ENCODE results near the gene NSDHL.

Gene NSDHL

GRCh38 chrX:152845618-152846240, 14.9 kb downstream of the NSDHL start:
- FAIRE-seq = no peak

DNA sequence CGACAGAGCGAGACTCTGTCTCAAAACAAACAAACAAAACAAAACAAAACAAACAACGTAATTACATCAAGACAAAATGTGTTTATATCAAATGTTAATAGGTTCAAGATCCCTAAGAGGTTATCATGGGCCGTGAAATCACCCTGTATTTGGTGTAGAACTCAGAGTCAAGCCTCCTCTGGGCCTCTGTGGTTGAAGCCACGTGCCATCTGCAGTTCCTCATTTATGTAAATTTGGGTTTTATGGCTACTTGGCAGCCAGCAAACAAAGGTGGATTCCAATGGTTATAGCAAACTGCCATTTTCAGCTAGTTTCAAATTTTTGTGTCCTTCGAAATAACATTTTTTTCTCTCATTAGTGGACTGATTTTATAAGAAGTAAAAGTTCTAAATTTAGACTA, 16.4 kb downstream of the NSDHL start:
- no peak for FAIRE-seq

DNA sequence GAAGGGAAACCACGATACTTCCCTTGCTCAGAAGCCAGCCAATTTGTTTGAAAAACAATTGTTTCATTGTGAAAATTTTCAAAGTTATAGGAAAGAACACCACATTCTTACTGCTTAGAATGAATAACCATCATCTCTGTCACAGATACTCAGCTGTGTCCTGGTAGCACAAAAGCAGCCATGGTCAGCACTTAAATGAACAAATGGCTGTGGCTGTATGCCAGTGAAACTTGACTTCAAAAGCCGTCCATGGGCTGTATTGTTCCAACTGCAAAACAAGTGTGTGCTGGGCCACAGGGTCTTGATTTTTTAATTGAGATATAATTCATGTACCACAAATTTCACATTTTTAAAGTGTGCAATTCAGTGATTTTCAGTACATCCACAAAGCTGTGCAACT, 19.6 kb downstream of the NSDHL start:
- FAIRE-seq = no peak

- no peak for FAIRE-seq
Measured at GRCh38 chrX:152853986-152854385, 23.1 kb downstream of the NSDHL start.

GRCh38 chrX:152861116-152861515, 30.3 kb downstream of the NSDHL start:
- FAIRE-seq = no peak

DNA sequence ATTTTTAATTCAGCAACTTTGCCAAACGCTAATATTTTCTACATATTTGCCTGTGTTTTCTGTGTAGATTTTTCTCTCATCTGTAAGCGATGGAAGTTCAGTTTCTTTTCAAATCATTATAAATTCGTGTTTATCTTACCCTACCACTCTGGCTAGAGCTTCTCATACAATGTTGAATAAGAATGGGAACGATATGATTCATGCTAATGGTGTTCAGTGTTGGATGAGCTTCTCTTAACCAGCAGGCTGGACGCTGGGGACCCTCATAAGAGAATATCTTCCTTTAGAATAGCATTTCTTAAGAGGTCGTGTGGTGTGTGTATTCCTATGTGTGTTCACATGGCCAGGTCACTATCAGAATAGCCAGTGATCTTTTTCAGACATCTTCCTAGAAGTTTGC, 31.0 kb downstream of the NSDHL start:
- FAIRE-seq = no peak

GRCh38 chrX:152865232-152865920, 34.5 kb downstream of the NSDHL start:
- FAIRE-seq = no peak

- FAIRE-seq = no peak
Measured at GRCh38 chrX:152866386-152866785, 35.5 kb downstream of the NSDHL start.

GRCh38 chrX:152869972-152870371, 39.1 kb downstream of the NSDHL start:
- FAIRE-seq = no peak

- no peak for FAIRE-seq
Measured at GRCh38 chrX:152871260-152871659, 40.4 kb downstream of the NSDHL start.

- no peak for FAIRE-seq
Measured at GRCh38 chrX:152872522-152872921, 41.7 kb downstream of the NSDHL start.

- no peak for FAIRE-seq
Measured at GRCh38 chrX:152873361-152873760, 42.5 kb downstream of the NSDHL start.

GRCh38 chrX:152876931-152877840, 46.3 kb downstream of the NSDHL start:
- FAIRE-seq = no peak

GRCh38 chrX:152878976-152879755, 48.3 kb downstream of the NSDHL start:
- FAIRE-seq = no peak

- no peak for FAIRE-seq
Measured at GRCh38 chrX:152881289-152881688, 50.4 kb downstream of the NSDHL start.

DNA sequence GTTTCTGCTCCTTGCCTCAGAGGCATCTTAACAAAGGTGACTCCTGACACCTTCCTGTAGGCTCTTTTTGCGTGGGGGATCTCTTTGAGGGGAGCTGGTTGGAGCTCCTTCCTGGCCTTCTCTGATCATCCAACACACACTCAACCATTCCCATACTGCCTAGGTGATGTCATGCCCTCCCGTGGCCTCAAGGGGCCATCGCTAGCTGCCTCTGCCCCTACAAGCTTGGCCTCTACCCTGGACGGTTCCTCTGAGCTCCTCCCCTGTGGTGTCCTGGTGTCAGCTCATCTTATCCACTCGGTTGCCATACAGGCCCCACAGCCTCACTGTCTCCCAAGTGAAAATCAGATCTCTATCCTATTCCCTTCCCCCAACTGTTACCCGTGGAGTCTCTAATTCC, 53.3 kb downstream of the NSDHL start:
- no peak for FAIRE-seq

- no peak for FAIRE-seq
Measured at GRCh38 chrX:152886716-152887115, 55.9 kb downstream of the NSDHL start.

DNA sequence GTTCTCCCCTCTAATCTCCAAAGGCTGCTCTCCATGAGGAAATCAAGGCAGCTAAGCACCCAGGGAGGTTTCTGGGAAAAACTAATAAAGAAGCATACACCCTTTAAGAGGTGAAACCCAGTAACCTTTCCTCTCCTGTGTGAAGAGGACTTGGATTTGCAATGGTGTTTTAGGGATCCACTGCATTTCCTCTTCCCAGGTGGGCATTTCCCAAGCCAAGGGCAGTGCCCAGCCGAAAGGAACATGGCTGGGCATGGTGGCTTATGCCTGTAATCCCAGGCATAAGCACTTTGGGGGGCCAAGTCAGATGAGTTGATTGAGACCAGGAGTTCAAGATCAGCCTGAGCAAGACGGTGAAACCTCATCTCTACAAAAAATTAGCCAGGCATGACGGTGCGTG, 61.6 kb downstream of the NSDHL start:
- no peak for FAIRE-seq

DNA sequence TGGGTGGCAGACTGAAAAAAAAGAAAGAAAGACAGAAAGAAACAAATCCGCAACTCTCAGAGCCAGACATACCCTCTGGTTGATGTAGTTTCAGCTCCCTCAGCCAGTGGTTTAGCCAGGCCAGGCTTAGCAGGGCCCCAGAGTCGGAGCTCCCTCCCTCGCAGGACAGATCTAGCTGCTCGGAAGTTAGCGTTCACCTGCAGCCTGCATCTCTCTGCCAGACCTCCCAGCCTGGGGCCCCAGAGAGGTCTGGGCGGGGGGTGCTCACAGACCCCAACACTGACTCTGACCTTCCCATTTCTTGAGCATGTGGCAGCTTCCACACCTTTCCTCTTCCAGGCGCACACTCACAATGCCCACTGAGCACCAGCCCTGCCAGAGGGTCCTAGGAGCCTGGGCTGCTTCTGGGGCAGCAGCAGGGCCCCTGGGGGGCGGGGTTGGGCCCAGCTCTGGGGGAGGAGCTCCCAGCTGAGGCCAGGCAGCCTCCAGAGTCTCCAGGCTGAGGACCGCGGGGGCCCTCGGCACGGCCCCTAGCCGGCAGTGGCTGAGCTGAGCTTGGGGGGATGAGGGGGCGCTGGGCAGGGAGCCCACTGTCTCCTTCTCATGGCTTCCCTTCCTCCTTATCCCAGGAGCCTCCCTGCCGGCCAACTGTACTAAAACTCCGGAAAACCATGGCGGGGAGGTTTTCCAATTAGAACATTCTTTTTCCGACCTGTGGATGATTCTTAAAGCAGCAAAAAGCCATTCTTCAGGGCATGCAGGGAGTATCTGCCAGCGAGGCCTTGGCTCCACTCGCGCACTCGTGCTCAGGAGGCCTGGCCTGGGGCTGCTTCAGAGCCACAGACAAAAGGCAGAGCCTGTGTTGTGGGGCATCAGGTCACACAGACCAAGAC, 62.4 kb downstream of the NSDHL start:
- no peak for FAIRE-seq

DNA sequence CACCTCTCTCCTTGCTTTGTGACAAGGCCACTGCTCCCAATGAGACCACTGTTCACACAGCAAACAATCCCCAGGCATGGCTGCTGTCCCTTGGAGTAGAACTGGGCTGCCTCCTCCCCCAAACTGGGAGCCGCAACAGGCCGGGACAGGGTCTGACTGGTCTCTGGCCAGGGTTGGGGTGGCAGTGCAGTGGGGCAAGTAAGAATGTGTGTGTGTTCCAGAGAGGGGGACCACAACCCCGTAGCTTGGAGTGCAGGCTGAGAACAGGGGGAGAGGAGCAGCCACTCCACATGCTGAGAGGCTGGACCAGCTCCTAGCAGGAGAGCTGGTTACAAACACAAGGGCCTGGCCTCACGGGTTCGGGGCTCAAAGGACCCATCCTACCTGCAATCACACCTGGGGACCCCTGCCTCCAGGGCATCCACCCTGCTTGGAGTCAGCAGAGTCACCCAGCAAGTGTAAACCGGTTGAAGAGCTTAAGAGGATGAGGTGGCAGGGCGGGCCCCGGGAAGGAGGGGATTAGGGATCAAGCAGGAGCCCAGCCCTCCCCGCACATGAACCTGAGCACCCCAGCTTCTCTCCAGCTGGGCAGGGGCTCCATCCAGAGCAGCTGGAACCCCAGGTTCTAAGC, 63.2 kb downstream of the NSDHL start:
- FAIRE-seq = no peak

DNA sequence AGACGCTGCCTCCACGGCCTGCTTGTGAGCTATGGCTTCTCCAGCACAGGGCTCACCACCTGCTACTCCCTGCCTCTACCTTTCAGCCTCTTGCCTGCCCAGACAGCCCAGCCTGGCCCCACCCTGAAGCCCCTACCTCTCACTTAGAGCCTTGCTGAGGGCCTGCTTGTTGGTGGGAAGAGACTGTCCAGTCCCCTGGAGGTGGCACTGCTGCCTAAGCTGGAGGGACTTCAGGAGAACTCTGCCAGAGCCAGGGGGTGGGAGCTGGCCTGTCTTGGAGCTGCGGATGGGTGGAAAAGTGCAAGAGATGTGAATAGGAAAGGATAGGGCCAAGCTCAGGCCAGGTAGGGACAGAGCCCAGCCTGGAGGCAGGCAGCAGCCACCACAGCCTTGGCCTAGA, 64.3 kb downstream of the NSDHL start:
- no peak for FAIRE-seq

All from colon (tissue), 2 donors.